ENCODE results near the gene FLAD1.
"Not testable (repeated sequence)": the region's sequence is repeated elsewhere in the genome, so short reads cannot be mapped to it uniquely, and the experiment has no call there.

Gene FLAD1

GRCh38 chr1:154988058-154988954 is 5.2 kb downstream of the FLAD1 start:
- no peak for DNase-seq (ENCODE audit: low read depth in 2 of 2, low spot score in 1 of 2)

DNA sequence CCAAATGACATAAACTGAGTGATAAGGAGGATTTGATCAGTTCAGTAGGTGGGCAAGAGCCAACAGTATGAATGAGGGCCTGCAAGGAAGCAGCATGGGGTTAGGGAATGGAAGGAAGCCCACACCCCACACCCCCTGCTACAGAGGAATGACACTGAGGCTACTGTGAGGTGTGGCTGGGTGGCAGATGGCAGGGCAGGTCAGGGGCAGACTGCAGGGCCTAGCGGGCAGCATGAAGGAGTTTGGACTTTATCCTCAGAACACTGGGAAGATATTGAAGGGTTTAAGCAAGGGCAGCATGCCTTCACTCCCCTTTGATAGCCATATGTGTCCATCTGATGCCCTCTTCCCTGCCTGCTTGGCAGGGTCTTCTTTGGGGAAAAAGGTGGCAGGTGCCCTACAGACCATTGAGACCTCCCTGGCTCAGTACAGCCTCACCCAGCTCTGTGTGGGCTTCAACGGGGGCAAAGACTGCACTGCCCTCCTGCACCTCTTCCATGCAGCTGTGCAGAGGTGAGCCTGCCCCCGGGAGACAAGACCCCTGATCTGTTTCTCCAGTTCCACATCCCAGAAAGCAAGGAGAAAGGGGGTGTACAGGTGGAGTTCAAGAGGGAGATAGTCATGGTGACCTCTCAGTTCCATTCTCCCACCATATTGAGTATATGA is 6.2 kb downstream of the FLAD1 start:
- no peak for DNase-seq (ENCODE audit: low read depth in 2 of 2, low spot score in 1 of 2)

- DNase-seq (ENCODE audit: low read depth in 2 of 2, low spot score in 1 of 2): no peak
These were observed 7.1 kb downstream of the FLAD1 start for GRCh38 chr1:154990276-154990675.

- no peak for DNase-seq (ENCODE audit: low read depth in 2 of 2, low spot score in 1 of 2)
These were observed 9.8 kb downstream of the FLAD1 start for GRCh38 chr1:154992721-154993571.

DNA sequence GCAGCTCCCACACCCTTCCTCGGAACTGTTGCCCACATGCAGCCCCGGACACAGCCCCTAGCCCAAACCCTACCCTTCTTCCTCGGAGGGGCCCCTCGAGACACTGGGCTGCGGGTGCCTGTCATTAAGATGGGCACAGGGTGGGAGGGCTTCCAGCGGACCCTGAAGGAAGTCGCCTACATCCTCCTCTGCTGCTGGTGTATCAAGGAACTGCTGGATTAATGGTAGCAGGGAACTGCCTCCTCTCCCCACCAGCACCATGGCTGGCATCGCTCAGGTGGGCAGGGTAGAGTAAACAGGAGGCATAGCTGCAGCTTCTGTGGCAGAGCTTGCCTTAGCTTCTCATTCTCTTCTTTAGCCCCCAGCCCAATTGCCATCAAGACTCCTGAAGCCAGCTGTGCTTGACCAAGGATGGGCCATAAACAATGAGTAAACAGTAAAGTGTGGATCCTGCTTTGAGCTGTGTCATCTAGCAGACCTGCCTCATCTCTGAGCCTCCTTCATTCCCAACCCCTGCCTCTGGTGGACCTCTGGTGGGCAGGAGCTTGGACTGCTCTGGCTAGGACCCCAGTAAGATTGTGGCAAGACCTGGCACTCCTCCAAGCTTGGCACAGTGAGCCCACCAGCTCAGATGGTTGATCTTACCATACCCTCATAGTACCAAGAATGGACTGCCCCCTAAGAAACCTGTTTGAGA is 10.6 kb downstream of the FLAD1 start, which contains the start of gene LENEP:
TSS of gene LENEP (plus strand) at position 15 of the 697 bp plus-strand sequence. CDS start at position 37, 22 bp downstream.
- no peak for DNase-seq (ENCODE audit: low read depth in 2 of 2, low spot score in 1 of 2)

GRCh38 chr1:154994269-154994587 is 11.1 kb downstream of the FLAD1 start:
- DNase-seq (ENCODE audit: low read depth in 2 of 2, low spot score in 1 of 2): no peak

GRCh38 chr1:154994591-154994990 is 11.4 kb downstream of the FLAD1 start:
- no peak for DNase-seq (ENCODE audit: low read depth in 2 of 2, low spot score in 1 of 2)

DNA sequence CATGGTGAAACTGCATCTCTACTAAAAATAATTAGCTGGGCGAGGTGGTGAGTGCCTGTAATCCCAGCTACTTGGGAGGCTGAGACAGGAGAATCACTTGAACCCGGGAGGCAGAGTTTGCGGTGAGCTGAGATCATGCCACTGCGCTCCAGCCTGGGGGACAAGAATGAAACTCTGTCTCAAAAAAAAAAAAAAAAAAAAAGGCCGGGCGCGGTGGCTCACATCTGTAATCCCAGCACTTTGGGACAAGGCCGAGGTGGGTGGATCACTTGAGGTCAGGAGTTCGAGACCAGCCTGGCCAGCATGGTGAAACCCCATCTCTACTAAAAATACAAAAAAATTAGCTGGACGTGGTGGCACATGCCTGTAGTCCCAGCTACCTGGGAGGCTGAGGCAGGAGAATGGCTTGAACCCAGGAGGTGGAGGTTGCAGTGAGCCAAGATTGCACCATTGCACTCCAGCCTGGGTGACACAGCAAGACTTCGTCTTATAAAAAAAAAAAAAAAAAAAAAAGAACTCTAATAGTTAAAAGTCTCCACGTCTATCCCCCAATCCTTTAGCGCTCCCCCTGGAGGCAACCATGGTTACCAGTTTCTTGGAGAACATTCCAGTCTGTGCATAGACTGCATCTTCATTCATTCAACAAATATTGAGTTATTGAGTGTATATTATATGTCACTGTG is 12.3 kb downstream of the FLAD1 start:
- not testable (repeated sequence) for DNase-seq (ENCODE audit: low read depth in 2 of 2, low spot score in 1 of 2)

- no peak for DNase-seq (ENCODE audit: low read depth in 2 of 2, low spot score in 1 of 2)
These were observed 14.0 kb downstream of the FLAD1 start for GRCh38 chr1:154996966-154997701.

DNA sequence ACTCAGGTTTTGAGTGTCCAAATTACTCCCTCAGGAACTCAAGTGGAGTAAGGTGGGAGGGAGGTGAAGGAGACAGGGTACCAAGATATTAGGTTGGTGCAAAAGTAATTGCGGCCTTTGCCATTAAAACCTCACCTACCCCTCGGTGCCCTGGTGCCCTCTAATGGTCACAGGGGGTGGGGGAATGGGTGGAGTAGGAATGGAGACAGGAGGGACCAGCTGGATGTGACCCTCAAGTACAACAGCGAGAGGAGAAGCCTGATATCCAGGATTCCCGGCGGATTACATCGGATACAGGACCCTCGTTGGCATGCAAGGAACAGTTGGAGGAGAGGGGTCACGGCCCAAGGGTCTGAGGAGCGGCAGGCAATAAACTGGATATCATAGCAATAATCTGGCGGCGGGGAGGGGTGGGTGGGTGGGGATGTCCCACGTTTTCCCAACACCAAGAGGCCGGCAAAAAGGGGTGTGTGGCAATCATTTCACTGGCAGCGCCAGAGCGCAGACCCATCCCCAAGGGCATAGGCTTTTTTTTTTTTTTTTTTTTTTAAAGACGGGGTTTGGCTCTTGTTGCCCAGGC is 15.1 kb downstream of the FLAD1 start:
- DNase-seq (ENCODE audit: low read depth in 2 of 2, low spot score in 1 of 2): no peak

DNA sequence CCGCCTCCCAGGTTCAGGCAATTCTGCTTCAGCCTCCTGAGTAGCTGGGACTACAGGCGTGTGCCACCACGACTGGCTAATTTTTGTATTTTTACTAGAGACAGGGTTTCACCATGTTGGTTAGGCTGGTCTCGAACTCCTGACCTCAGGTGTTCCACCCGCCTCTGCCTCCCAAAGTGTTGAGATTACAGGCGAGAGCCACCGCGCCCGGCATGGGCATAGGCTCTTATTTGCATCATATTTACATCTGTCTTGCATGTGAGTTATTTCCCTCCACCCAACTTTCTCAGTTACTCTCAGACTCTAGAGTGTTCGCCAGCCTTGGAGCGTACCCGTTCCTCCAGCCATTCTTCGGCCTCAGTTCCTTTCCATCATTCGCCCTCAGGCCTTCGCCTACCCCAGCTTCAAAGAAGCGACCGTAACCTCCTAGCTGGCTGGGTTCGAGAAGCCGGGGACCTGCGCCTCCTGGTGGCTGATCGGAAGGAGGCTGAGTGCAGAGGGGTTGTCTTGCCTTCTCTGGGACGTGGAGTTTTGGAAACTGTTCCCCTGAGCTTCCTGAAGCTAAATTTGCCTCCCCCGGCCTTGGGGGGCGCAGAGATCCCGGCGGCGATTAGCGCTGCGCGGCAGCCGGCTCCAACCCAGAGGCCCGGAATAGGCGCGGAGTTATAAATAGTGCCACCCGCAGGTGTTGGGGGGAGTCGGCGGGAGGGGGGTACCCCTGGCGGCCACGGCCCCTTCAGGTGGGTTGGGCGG is 15.8 kb downstream of the FLAD1 start:
- no peak for DNase-seq (ENCODE audit: low read depth in 2 of 2, low spot score in 1 of 2)

DNA sequence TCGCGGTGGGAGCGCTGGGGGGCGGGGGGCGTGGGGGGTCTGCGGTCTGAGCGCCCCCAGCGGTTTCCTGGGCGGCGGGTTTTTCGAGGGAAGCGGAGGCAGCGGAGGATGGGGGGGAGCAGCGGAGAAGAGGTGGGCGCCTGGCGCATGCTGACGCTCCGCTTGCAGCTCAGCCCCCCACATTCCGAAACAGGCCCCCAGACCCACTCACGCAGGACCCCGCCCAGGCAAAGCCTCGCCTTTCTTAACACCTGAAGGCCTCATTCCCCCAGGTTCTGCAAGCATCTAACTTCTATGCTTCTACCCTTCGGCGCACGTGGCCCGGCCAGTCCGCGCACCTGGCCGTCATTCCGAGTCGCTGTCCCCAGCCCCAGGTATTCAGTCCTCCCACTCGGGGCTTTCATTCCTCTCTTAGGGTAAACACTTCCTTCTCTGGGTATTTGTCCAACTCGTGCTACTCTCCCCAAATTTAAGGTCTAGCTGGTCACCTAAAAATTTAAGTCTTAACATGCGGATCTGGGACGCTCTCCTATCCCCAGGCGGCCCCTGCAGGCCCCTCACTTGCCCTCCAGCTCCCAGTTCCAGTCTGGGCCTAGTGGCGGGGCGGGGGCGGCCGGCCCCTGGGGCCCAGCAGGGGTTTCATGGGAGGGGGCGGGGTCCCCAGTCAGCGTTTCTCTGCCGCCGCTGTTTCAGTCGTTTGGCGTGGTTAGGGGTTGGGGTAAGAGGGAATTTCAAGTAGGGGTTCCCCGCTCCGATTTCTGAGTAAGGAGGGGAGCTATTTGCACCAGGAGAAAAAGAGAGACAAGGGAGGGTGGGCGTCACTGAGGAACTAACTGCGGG is 16.6 kb downstream of the FLAD1 start:
- no peak for DNase-seq (ENCODE audit: low read depth in 2 of 2, low spot score in 1 of 2)

DNA sequence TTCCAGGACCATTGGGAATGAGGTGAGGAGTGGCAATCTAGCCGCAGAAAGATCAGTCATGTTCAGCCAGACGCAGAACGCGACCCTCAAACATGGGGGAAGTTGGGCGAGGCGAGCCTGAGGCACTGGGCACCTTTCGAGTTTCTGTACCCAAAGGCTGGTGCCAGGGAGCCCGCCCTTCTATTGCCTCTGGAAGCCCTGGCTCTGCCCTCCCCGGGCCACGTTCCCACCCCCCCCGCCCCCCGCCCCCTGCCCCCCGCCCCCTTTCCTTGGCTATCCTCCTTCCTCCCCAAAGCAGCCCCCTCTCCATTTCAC is 17.2 kb downstream of the FLAD1 start:
- no peak for DNase-seq (ENCODE audit: low read depth in 2 of 2, low spot score in 1 of 2)

GRCh38 chr1:155000726-155001424 is 17.7 kb downstream of the FLAD1 start:
- DNase-seq (ENCODE audit: low read depth in 2 of 2, low spot score in 1 of 2): peak in 1 of 2 donors; percentile 61

DNA sequence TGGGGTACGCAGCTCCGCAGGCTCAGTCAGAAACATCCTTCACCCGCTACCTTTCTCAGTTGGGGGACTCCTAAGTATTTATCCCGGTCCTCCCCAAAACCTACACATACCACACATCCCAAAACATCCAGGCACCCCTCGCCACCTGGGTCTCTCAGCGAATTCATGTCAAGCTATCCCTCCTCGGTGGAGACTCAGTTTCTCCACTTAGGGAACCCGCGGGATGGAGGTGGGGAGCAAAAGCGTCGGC is 18.2 kb downstream of the FLAD1 start:
- no peak for DNase-seq (ENCODE audit: low read depth in 2 of 2, low spot score in 1 of 2)

DNA sequence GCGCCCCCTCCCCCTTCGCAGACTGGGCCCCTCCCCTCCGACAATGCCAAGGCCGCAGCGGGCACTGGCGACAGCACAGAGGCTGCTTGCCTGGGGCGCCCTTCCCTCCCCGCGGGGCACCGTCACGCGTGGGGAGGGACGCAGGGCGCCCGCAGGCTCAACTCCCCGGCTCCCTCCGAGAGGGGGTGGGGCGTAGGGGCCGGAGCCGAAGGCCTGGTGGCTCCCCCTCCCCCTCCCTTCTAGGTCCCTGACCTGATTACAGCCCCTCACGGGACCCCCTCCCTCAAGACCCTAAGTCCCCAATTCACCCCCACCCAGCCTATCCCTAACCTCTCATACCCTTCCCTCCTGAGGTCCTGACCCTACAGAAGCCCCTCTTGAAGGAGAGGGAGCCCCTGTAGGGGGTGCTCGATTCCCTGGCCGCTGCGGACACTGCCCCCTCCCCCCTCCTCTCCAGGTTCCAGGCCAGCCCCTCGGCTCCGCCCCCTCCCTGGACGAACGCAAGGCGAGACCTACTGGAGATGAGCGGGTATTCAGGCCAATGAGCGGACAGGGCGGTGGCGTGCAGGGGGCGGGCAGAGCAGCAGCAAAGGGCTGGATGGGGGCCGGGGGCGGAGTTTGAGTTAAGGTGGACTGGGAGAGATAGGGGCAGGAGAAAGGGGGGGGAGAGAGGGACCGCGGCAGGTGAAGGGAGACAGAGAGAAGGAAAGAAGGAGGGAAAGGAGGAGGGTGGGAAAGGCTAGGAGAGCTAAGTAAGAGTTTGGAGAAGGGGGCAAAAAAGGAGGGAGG is 18.7 kb downstream of the FLAD1 start:
- DNase-seq (ENCODE audit: low read depth in 2 of 2, low spot score in 1 of 2): peak; percentile 90 to 95

Measured in stimulated activated CD8-positive, alpha-beta memory T cell treated with anti-CD3 and anti-CD28 coated beads, Interleukin-4, amount 100 ng/mL, for 1 hour (primary cell).